SK-N-SH (cell line): ENCODE measurements around the gene GDPD2. TPM values are rescaled to one million over a fixed set of nuclear protein-coding genes. Genes with fewer than 3 reads are reported as not detected.

ENCODE experiments used
- CTCF ChIA-PET: fragments of 300-600, 350-600 bp; formaldehyde crosslinking; extraction: SDS; loops from one replicate; lab custom pipeline; 2021; lab: Yijun Ruan, JAX
- POLR2A ChIA-PET: fragments of 350-600 bp; sonication (Branson Sonifier 250); formaldehyde crosslinking; extraction: SDS; loops from one replicate; lab custom pipeline; 2020; ENCODE audit warnings: antibody characterized with exemption, inconsistent platforms; lab: Yijun Ruan, JAX
- DNase-seq: peaks from one replicate; pipeline ENCODE4 v3.0.0; 2012
- H2AFZ ChIP-seq: fragments of 200-600 bp; sonication (generic); 2 replicates; pipeline ENCODE4 v1.8.1; 2016; ENCODE audit warnings: antibody characterized with exemption, mild to moderate bottlenecking, low read depth
- H3F3A ChIP-seq: fragments of 200-600 bp; sonication (generic); replicated peaks from 2 replicates; pipeline ENCODE3; 2016; ENCODE audit warnings: antibody characterized with exemption, mild to moderate bottlenecking; ENCODE audit not compliant: insufficient read depth
- H3K27ac ChIP-seq, 2 experiments: fragments of 200-500 bp in 1 of 2; fragments of 200-600 bp in 1 of 2; sonication (Bioruptor generic) in 1 of 2; sonication (generic), shearing (Covaris generic) in 1 of 2; 2 replicates each; pipeline versions ENCODE4 v1.5.1 to v1.6.1; 2014 to 2016; ENCODE audit warnings: low read depth in 2 of 2, inconsistent platforms in 1 of 2, low read length in 1 of 2, mild to moderate bottlenecking in 1 of 2, mixed read lengths in 1 of 2
- H3K27me3 ChIP-seq: fragments of 200-600 bp; sonication (generic), shearing (Covaris generic); 2 replicates; pipeline ENCODE4 v1.6.1; 2016; ENCODE audit warnings: mixed run types; ENCODE audit not compliant: insufficient read depth
- H3K36me3 ChIP-seq, 2 experiments: fragments of 200-500 bp in 1 of 2; fragments of 200-600 bp in 1 of 2; sonication (Bioruptor generic) in 1 of 2; sonication (generic) in 1 of 2; replicated peaks in 1 of 2; 2 replicates each; pipeline versions ENCODE3 to v1.5.1; 2014 to 2016; ENCODE audit warnings: low read length in 1 of 2, mild to moderate bottlenecking in 1 of 2; ENCODE audit not compliant: insufficient read depth in 2 of 2, control insufficient read depth in 1 of 2
- H3K4me1 ChIP-seq, 2 experiments: fragments of 200-500 bp in 1 of 2; fragments of 200-600 bp in 1 of 2; sonication (Bioruptor generic) in 1 of 2; sonication (generic), shearing (Covaris generic) in 1 of 2; 2 replicates each; pipeline versions ENCODE4 v1.5.1 to v1.6.1; 2014 to 2016; ENCODE audit warnings: low read depth in 1 of 2, low read length in 1 of 2, mixed run types in 1 of 2; ENCODE audit not compliant: insufficient read depth in 2 of 2, control insufficient read depth in 1 of 2
- H3K4me2 ChIP-seq: fragments of 200-600 bp; sonication (generic), shearing (Covaris generic); 2 replicates; pipeline ENCODE4 v1.6.1; 2017; ENCODE audit warnings: mixed run types
- H3K4me3 ChIP-seq, 2 experiments: fragments of 200-500 bp in 1 of 2; fragments of 200-600 bp in 1 of 2; sonication (Bioruptor generic) in 1 of 2; sonication (generic), shearing (Covaris generic) in 1 of 2; 2 replicates each; pipeline versions ENCODE4 v1.5.1 to v1.8.1; 2014 to 2016; ENCODE audit warnings: low read depth in 2 of 2, inconsistent platforms in 1 of 2, low read length in 1 of 2, mild to moderate bottlenecking in 1 of 2, mixed read lengths in 1 of 2, moderate library complexity in 1 of 2
- H3K79me2 ChIP-seq: fragments of 200-600 bp; sonication (generic); 2 replicates; pipeline ENCODE4 v1.8.1; 2017; ENCODE audit warnings: mild to moderate bottlenecking; ENCODE audit not compliant: insufficient read depth
- H3K9ac ChIP-seq: fragments of 200-600 bp; sonication (generic); 2 replicates; pipeline ENCODE4 v1.6.1; 2017; ENCODE audit warnings: mixed run types
- H3K9me2 ChIP-seq: fragments of 200-600 bp; sonication (generic); 2 replicates; pipeline ENCODE4 v1.6.1; 2017; ENCODE audit warnings: mixed run types
- H3K9me3 ChIP-seq: fragments of 200-600 bp; sonication (generic); 2 replicates; pipeline ENCODE4 v1.6.1; 2017; ENCODE audit warnings: mixed run types, mild to moderate bottlenecking, moderate library complexity
- H4K20me1 ChIP-seq: fragments of 200-600 bp; sonication (generic); 2 replicates; pipeline ENCODE4 v1.6.1; 2017; ENCODE audit warnings: mild to moderate bottlenecking, mixed run types; ENCODE audit not compliant: insufficient read depth
- ELF1 ChIP-seq: IDR thresholded peaks from 2 replicates; pipeline ENCODE4 v1.4.0; 2012
- EZH2phosphoT487 ChIP-seq: fragments of 200-600 bp; sonication (generic); IDR thresholded peaks from 2 replicates; pipeline ENCODE4 v1.6.1; 2017; ENCODE audit warnings: low read depth, mixed run types, mild to moderate bottlenecking, antibody characterized with exemption, moderate library complexity, borderline replicate concordance
- FOSL2 ChIP-seq: IDR thresholded peaks from 2 replicates; pipeline ENCODE4 v1.4.0; 2012; ENCODE audit warnings: low read depth, mild to moderate bottlenecking, moderate library complexity, borderline replicate concordance
- FOXM1 ChIP-seq: IDR thresholded peaks from 2 replicates; pipeline ENCODE4 v1.4.0; 2012; ENCODE audit warnings: low read depth, mild to moderate bottlenecking
- GATA2 ChIP-seq: sonication (generic); formaldehyde crosslinking; IDR thresholded peaks from 2 replicates; pipeline ENCODE4 v1.5.0; 2020; ENCODE audit warnings: mild to moderate bottlenecking, missing genetic modification reagents
- MXI1 ChIP-seq: IDR thresholded peaks from 2 replicates; pipeline ENCODE4 v1.6.1; 2012; ENCODE audit warnings: mild to moderate bottlenecking, low read depth, low read length, improper control_type of control experiment
- POLR2AphosphoS5 ChIP-seq: IDR thresholded peaks from 2 replicates; pipeline ENCODE4 v1.6.1; 2012; ENCODE audit warnings: low read depth, low read length
- RAD21 ChIP-seq: IDR thresholded peaks from 2 replicates; pipeline ENCODE4 v1.6.1; 2012; ENCODE audit warnings: mild to moderate bottlenecking, low read length
- RFX5 ChIP-seq: IDR thresholded peaks from 2 replicates; pipeline ENCODE4 v1.6.1; 2012; ENCODE audit warnings: mild to moderate bottlenecking, improper control_type of control experiment, low read length
- SIN3A ChIP-seq: IDR thresholded peaks from 2 replicates; pipeline ENCODE4 v1.6.1; 2012; ENCODE audit warnings: low read depth, mild to moderate bottlenecking, low read length, moderate library complexity, borderline replicate concordance
- SMC3 ChIP-seq: IDR thresholded peaks from 2 replicates; pipeline ENCODE4 v1.6.1; 2012; ENCODE audit warnings: low read depth, low read length, improper control_type of control experiment
- TAF1 ChIP-seq: IDR thresholded peaks from 2 replicates; pipeline ENCODE4 v1.6.1; 2012; ENCODE audit warnings: low read depth, mild to moderate bottlenecking, low read length, moderate library complexity, borderline replicate concordance
- TCF12 ChIP-seq: IDR thresholded peaks from 2 replicates; pipeline ENCODE4 v1.4.0; 2012
- TEAD4 ChIP-seq: IDR thresholded peaks from 2 replicates; pipeline ENCODE4 v1.4.0; 2012; ENCODE audit warnings: mild to moderate bottlenecking, borderline replicate concordance; ENCODE audit not compliant: insufficient read depth
- YY1 ChIP-seq: IDR thresholded peaks from 2 replicates; pipeline ENCODE4 v1.4.0; 2012; ENCODE audit warnings: low read depth, mild to moderate bottlenecking
- WGBS: methylation state at CpG from one replicate; pipeline ENCODE4 v1.1.6; 2017; ENCODE audit warnings: low lambda C conversion rate; 5-methylcytosine and 5-hydroxymethylcytosine counted together
- polyA plus RNA-seq, 3 experiments: library from polyadenylated mRNA; depleted of rRNA; stranded (reverse); fragments of >200 nt; gene quantifications; 2 replicates each; pipeline ENCODE4 v1.2.3, GENCODE V29; 2012
- TF ChIP-seq, protein P1 (sequence below): IDR thresholded peaks from 2 replicates; pipeline ENCODE4 v1.4.0; 2012; ENCODE audit warnings: low read depth, borderline replicate concordance
- TF ChIP-seq, protein P2 (sequence below): IDR thresholded peaks from 2 replicates; pipeline ENCODE4; 2012
- TF ChIP-seq, protein P3 (sequence below): fragments of 150-350 bp; IDR thresholded peaks from 2 replicates; pipeline ENCODE4 v1.6.1; 2016; ENCODE audit warnings: mild to moderate bottlenecking, low read depth, low read length
- TF ChIP-seq, protein P4 (sequence below): fragments of 150-350 bp; IDR thresholded peaks from 2 replicates; pipeline ENCODE4 v1.6.1; 2017; ENCODE audit warnings: antibody characterized with exemption, low read length, low read depth, borderline replicate concordance
- TF ChIP-seq, protein P5 (sequence below): IDR thresholded peaks from 2 replicates; pipeline ENCODE4 v1.6.1; 2012; ENCODE audit warnings: mild to moderate bottlenecking, low read depth, low read length, moderate library complexity

GDPD2 gene
- polyA plus RNA-seq, 1 of the 3 experiments (the other 2 are of a cell fraction) = 0.08 TPM

DNA sequence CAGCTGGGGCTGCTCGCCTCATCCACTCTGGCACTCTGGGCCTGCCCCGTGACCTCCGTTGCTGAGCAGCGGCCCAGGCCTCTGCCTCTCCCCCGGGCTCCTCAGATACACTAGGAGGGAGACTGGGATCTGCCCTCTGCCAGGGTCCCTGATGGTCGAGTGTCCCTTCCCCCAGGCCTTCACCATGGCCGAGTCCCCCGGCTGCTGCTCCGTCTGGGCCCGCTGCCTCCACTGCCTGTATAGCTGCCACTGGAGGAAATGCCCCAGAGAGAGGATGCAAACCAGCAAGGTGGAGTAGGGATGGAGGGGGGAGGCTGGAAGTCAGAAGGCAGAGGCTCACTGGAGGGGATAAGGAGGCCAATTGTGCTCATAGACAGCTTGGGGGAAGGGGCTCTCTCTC lies 1.7 kb downstream of the GDPD2 start (continued):
- TF ChIP-seq, protein P1, sequence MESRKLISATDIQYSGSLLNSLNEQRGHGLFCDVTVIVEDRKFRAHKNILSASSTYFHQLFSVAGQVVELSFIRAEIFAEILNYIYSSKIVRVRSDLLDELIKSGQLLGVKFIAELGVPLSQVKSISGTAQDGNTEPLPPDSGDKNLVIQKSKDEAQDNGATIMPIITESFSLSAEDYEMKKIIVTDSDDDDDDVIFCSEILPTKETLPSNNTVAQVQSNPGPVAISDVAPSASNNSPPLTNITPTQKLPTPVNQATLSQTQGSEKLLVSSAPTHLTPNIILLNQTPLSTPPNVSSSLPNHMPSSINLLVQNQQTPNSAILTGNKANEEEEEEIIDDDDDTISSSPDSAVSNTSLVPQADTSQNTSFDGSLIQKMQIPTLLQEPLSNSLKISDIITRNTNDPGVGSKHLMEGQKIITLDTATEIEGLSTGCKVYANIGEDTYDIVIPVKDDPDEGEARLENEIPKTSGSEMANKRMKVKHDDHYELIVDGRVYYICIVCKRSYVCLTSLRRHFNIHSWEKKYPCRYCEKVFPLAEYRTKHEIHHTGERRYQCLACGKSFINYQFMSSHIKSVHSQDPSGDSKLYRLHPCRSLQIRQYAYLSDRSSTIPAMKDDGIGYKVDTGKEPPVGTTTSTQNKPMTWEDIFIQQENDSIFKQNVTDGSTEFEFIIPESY = no peak
- TF ChIP-seq, protein P2, sequence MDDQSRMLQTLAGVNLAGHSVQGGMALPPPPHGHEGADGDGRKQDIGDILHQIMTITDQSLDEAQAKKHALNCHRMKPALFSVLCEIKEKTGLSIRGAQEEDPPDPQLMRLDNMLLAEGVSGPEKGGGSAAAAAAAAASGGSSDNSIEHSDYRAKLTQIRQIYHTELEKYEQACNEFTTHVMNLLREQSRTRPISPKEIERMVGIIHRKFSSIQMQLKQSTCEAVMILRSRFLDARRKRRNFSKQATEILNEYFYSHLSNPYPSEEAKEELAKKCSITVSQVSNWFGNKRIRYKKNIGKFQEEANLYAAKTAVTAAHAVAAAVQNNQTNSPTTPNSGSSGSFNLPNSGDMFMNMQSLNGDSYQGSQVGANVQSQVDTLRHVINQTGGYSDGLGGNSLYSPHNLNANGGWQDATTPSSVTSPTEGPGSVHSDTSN = no peak
- no peak for TF ChIP-seq RFX5
- TF ChIP-seq YY1 = no peak
- TF ChIP-seq TCF12 = no peak
- TF ChIP-seq MXI1 = no peak
- no peak for TF ChIP-seq ELF1
- no peak for TF ChIP-seq SMC3
- TF ChIP-seq, protein P3, sequence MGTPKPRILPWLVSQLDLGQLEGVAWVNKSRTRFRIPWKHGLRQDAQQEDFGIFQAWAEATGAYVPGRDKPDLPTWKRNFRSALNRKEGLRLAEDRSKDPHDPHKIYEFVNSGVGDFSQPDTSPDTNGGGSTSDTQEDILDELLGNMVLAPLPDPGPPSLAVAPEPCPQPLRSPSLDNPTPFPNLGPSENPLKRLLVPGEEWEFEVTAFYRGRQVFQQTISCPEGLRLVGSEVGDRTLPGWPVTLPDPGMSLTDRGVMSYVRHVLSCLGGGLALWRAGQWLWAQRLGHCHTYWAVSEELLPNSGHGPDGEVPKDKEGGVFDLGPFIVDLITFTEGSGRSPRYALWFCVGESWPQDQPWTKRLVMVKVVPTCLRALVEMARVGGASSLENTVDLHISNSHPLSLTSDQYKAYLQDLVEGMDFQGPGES = no peak
- TF ChIP-seq GATA2 = no peak
- TF ChIP-seq RAD21 = no peak

DNA sequence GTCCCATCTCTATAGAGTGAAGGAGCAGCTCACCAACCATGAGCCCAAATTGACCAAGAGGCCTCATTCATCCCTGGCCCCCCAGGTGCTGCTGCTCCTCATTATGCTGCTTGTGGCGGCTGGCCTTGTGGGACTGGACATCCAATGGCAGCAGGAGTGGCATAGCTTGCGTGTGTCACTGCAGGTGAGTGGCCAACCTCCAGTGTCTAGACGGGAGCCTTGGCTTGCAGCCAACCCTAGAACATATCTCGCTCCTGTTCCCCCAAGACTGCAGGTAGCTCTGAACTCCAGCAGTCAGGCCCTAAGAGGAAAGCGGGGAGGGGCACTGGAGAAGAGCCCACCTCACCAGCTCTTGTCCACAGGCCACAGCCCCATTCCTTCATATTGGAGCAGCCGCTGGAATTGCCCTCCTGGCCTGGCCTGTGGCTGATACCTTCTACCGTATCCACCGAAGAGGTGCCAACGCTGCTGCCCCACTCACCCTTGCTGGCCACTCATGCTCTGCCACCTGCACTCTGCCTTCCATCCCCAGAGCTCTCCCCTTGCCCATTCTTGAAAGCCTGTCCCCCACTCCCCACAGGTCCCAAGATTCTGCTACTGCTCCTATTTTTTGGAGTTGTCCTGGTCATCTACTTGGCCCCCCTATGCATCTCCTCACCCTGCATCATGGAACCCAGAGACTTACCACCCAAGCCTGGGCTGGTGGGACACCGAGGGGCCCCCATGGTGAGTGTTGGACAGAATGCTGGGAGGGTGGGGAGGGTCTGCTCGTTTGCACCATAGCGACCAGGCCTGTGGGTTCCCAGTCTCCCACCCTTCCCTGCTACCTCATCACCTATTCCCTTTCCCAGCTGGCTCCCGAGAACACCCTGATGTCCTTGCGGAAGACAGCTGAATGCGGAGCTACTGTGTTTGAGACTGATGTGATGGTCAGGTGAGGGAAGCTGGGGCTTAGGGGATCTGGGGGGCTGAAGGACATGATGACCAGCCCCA lies 3.5 kb downstream of the GDPD2 start:
- no peak overlapping the region for H3K9ac ChIP-seq
- no peak for DNase-seq
- TF ChIP-seq EZH2phosphoT487 (no peak), SIN3A (no peak), TEAD4 (no peak), RFX5 (no peak), POLR2AphosphoS5 (no peak), FOSL2 (no peak), FOXM1 (no peak), TAF1 (no peak)
- TF ChIP-seq, protein P4, sequence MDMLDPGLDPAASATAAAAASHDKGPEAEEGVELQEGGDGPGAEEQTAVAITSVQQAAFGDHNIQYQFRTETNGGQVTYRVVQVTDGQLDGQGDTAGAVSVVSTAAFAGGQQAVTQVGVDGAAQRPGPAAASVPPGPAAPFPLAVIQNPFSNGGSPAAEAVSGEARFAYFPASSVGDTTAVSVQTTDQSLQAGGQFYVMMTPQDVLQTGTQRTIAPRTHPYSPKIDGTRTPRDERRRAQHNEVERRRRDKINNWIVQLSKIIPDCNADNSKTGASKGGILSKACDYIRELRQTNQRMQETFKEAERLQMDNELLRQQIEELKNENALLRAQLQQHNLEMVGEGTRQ = no peak
- TF ChIP-seq, protein P3 = no peak
- TF ChIP-seq, protein P5, sequence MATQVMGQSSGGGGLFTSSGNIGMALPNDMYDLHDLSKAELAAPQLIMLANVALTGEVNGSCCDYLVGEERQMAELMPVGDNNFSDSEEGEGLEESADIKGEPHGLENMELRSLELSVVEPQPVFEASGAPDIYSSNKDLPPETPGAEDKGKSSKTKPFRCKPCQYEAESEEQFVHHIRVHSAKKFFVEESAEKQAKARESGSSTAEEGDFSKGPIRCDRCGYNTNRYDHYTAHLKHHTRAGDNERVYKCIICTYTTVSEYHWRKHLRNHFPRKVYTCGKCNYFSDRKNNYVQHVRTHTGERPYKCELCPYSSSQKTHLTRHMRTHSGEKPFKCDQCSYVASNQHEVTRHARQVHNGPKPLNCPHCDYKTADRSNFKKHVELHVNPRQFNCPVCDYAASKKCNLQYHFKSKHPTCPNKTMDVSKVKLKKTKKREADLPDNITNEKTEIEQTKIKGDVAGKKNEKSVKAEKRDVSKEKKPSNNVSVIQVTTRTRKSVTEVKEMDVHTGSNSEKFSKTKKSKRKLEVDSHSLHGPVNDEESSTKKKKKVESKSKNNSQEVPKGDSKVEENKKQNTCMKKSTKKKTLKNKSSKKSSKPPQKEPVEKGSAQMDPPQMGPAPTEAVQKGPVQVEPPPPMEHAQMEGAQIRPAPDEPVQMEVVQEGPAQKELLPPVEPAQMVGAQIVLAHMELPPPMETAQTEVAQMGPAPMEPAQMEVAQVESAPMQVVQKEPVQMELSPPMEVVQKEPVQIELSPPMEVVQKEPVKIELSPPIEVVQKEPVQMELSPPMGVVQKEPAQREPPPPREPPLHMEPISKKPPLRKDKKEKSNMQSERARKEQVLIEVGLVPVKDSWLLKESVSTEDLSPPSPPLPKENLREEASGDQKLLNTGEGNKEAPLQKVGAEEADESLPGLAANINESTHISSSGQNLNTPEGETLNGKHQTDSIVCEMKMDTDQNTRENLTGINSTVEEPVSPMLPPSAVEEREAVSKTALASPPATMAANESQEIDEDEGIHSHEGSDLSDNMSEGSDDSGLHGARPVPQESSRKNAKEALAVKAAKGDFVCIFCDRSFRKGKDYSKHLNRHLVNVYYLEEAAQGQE = no peak

More for the DNA sequence above, 3.5 kb downstream of the GDPD2 start:
- Histone ChIP-seq H3K36me3 (no peaks in the 10 kb centered on the region), H4K20me1 (no peaks in the 10 kb centered on the region), H3K79me2 (no peaks in the 10 kb centered on the region), H3K4me3 (no peak overlapping the region), H3K27ac (no peak overlapping the region), H3K27me3 (no peaks in the 10 kb centered on the region), H3K9me3 (no peaks in the 10 kb centered on the region), H3K9me2 (no peaks in the 10 kb centered on the region), H3K4me2 (no peak overlapping the region), H3K4me1 (no peaks in the 10 kb centered on the region), H2AFZ (no peak overlapping the region), H3F3A (no peaks in the 10 kb centered on the region)
- ChIA-PET CTCF (no interaction called here), POLR2A (no interaction called here)
- WGBS = 34% methylated on average over 6 of the region's 15 CpGs
